Suppressor macrophage treated with lipopolysaccharide for 4 hours (primary cell): ENCODE measurements around the gene GRM8.

Experiments used
- DNase-seq: peaks from one replicate; pipeline ENCODE4 v3.0.0-alpha.2; 2020

Gene GRM8

GRCh38 chr7:126403040-126403439 lies 849.7 kb downstream of the GRM8 start:
- no peak for DNase-seq

- DNase-seq, result no peak
These were observed 850.8 kb downstream of the GRM8 start for GRCh38 chr7:126401918-126402317.

- no peak for DNase-seq
These were observed 853.8 kb downstream of the GRM8 start for GRCh38 chr7:126398851-126399529.

- DNase-seq, result no peak
These were observed 854.5 kb downstream of the GRM8 start for GRCh38 chr7:126398285-126398684.

- no peak for DNase-seq
These were observed 858.3 kb downstream of the GRM8 start for GRCh38 chr7:126394406-126394805.
